GM12878 (cell line): ENCODE data around the gene TXLNG.

Experiments
- CHD1 ChIP-seq: IDR thresholded peaks from 2 replicates; pipeline ENCODE4 v1.6.1; 2012; ENCODE audit warnings: low read depth, low read length, improper control_type of control experiment
- CREM ChIP-seq: IDR thresholded peaks from 2 replicates; pipeline ENCODE4 v1.6.1; 2014; ENCODE audit warnings: antibody characterized with exemption, low read depth
- NFIC ChIP-seq: IDR thresholded peaks from 2 replicates; pipeline ENCODE4 v1.6.1; 2012; ENCODE audit warnings: low read depth, mild to moderate bottlenecking, inconsistent platforms, low read length, moderate library complexity
- NR2F1 ChIP-seq: fragments of 450-650 bp; conservative IDR thresholded peaks from 2 replicates; pipeline ENCODE4 v1.6.1; 2017; ENCODE audit warnings: mild to moderate bottlenecking
- POLR2AphosphoS2 ChIP-seq: IDR thresholded peaks from 2 replicates; pipeline ENCODE4 v1.6.1; 2011; ENCODE audit warnings: low read depth, mild to moderate bottlenecking, low read length, improper control_type of control experiment, moderate library complexity
- SREBF2 ChIP-seq: IDR thresholded peaks from 2 replicates; pipeline ENCODE4 v1.6.1; 2012; ENCODE audit warnings: mild to moderate bottlenecking, low read length
- ZNF24 ChIP-seq: fragments of 450-650 bp; IDR thresholded peaks from 2 replicates; pipeline ENCODE4 v1.6.1; 2017; ENCODE audit warnings: antibody characterized with exemption, mild to moderate bottlenecking
- TF ChIP-seq, protein P1 (sequence below), 3 experiments: IDR thresholded peaks in 2 of 3; conservative IDR thresholded peaks in 1 of 3; 2 replicates each; pipeline ENCODE4 v1.5.1; 2011; ENCODE audit warnings: low read depth in 3 of 3, low read length in 3 of 3, mild to moderate bottlenecking in 3 of 3, control low read depth in 2 of 3, moderate library complexity in 2 of 3, inconsistent platforms in 1 of 3, mixed read lengths in 1 of 3; ENCODE audit not compliant: control insufficient read depth in 2 of 3, insufficient read depth in 1 of 3; ENCODE audit errors: extremely low read depth in 1 of 3
- TF ChIP-seq, protein P2 (sequence below): fragments of 450-650 bp; formaldehyde crosslinking; IDR thresholded peaks from 2 replicates; pipeline ENCODE4 v1.5.0; 2022; ENCODE audit warnings: mild to moderate bottlenecking, missing genetic modification characterization

DNA sequence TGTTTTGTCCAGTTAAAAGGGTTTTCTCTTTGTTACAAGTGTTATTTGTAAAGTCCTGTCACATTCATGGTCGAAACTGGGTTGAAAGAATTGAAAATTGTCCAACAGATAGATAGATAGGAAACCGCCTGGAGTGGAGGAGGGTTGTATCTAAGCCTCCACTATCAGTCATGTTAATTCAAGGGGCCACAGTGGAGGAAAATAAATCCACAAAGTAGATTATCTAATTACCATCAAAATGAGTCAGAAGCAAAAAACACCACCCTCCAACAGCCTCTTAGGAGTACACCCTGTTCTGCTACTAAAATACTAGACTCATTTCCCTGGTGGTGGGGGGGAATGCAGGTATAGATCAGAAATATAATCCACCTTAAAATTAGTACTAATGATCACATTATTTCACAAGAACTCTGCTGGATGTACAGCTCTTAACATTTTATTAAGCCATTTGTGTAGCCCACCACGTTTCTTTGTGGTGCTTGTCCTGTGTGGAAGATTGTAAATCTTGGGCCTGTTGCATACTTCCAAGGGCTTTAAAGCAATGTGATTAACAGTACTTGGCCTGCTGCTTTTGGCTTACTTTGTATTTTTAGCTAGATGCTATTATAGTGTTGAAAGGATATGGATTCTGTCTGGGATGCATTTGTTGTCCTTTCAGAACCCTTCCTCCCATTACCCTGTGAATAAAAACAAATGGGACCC lies 57.1 kb downstream of the TXLNG start:
- TF ChIP-seq, protein P1, sequence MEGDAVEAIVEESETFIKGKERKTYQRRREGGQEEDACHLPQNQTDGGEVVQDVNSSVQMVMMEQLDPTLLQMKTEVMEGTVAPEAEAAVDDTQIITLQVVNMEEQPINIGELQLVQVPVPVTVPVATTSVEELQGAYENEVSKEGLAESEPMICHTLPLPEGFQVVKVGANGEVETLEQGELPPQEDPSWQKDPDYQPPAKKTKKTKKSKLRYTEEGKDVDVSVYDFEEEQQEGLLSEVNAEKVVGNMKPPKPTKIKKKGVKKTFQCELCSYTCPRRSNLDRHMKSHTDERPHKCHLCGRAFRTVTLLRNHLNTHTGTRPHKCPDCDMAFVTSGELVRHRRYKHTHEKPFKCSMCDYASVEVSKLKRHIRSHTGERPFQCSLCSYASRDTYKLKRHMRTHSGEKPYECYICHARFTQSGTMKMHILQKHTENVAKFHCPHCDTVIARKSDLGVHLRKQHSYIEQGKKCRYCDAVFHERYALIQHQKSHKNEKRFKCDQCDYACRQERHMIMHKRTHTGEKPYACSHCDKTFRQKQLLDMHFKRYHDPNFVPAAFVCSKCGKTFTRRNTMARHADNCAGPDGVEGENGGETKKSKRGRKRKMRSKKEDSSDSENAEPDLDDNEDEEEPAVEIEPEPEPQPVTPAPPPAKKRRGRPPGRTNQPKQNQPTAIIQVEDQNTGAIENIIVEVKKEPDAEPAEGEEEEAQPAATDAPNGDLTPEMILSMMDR (IDR thresholded peaks at IDR 0.05 in 2 of 3, conservative IDR thresholded peaks at IDR 0.05 in 1 of 3; ENCODE audit: control insufficient read depth in 2 of 3, extremely low read depth in 1 of 3, insufficient read depth in 1 of 3, low read depth in 3 of 3, low read length in 3 of 3), result no peak
- TF ChIP-seq SREBF2 (no peak), CREM (no peak), ZNF24 (no peak), CHD1 (no peak), POLR2AphosphoS2 (no peak), NR2F1 (no peak), NFIC (no peak)
- TF ChIP-seq, protein P2, sequence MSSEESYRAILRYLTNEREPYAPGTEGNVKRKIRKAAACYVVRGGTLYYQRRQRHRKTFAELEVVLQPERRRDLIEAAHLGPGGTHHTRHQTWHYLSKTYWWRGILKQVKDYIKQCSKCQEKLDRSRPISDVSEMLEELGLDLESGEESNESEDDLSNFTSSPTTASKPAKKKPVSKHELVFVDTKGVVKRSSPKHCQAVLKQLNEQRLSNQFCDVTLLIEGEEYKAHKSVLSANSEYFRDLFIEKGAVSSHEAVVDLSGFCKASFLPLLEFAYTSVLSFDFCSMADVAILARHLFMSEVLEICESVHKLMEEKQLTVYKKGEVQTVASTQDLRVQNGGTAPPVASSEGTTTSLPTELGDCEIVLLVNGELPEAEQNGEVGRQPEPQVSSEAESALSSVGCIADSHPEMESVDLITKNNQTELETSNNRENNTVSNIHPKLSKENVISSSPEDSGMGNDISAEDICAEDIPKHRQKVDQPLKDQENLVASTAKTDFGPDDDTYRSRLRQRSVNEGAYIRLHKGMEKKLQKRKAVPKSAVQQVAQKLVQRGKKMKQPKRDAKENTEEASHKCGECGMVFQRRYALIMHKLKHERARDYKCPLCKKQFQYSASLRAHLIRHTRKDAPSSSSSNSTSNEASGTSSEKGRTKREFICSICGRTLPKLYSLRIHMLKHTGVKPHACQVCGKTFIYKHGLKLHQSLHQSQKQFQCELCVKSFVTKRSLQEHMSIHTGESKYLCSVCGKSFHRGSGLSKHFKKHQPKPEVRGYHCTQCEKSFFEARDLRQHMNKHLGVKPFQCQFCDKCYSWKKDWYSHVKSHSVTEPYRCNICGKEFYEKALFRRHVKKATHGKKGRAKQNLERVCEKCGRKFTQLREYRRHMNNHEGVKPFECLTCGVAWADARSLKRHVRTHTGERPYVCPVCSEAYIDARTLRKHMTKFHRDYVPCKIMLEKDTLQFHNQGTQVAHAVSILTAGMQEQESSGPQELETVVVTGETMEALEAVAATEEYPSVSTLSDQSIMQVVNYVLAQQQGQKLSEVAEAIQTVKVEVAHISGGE (CRISPR knock-in tag), result no peak
